ENCODE data around the gene SPDYE4. TPM values are rescaled to one million over a fixed set of nuclear protein-coding genes. Genes with fewer than 3 reads are reported as not detected.

SPDYE4 gene
- total RNA-seq, 4 donors from 2014 or later: not detected

- no peak overlapping the region for H3K4me3 ChIP-seq
- no peaks in the 10 kb centered on the region for H3K27me3 ChIP-seq
- no peak for DNase-seq
- intact Hi-C loops (cut with DNase I; ENCODE audit: low total_unique reads) (no loop called here), in situ Hi-C loops (cut with MboI; ENCODE audit: low sequenced_read_pairs in 4 of 4) (no loop called here)
- H3K9me3 ChIP-seq: no peaks in the 10 kb centered on the region
- H3K27ac ChIP-seq: no peak overlapping the region
- H3K4me1 ChIP-seq: no peaks in the 10 kb centered on the region
- H3K36me3 ChIP-seq: no peaks in the 10 kb centered on the region
- TF ChIP-seq CTCF (IDR thresholded peaks at IDR 0.05 in 4 of 5, conservative IDR thresholded peaks at IDR 0.05 in 1 of 5) (no peak), POLR2A (IDR thresholded peaks at IDR 0.05) (no peak)
- no peak for ATAC-seq
Observed at GRCh38 chr17:8755590-8756255, 2.6 kb downstream of the SPDYE4 start.

GRCh38 chr17:8754890-8755289 is 3.5 kb downstream of the SPDYE4 start:
- in situ Hi-C loops (cut with MboI; ENCODE audit: low sequenced_read_pairs in 4 of 4): no loop called here
- no peak for TF ChIP-seq CTCF (IDR thresholded peaks at IDR 0.05 in 4 of 5, conservative IDR thresholded peaks at IDR 0.05 in 1 of 5)
- no peak for TF ChIP-seq POLR2A (IDR thresholded peaks at IDR 0.05)

GRCh38 chr17:8753976-8754440 is 4.3 kb downstream of the SPDYE4 start:
- in situ Hi-C loops (cut with MboI; ENCODE audit: low sequenced_read_pairs in 4 of 4): no loop called here
- Histone ChIP-seq H3K4me1 (no peaks in the 10 kb centered on the region), H3K27me3 (no peaks in the 10 kb centered on the region), H3K27ac (no peak overlapping the region), H3K4me3 (no peak overlapping the region), H3K36me3 (no peaks in the 10 kb centered on the region), H3K9me3 (no peaks in the 10 kb centered on the region)
- DNase-seq: no peak
- no peak for ATAC-seq
- no peak for TF ChIP-seq POLR2A (IDR thresholded peaks at IDR 0.05)
- peak in 1 of 5 experiments; percentile 13 for TF ChIP-seq CTCF (IDR thresholded peaks at IDR 0.05 in 4 of 5, conservative IDR thresholded peaks at IDR 0.05 in 1 of 5)
- intact Hi-C loops (cut with DNase I; ENCODE audit: low total_unique reads): no loop called here

More at GRCh38 chr17:8754890-8755289, 3.5 kb downstream of the SPDYE4 start:
- no peaks in the 10 kb centered on the region for H3K36me3 ChIP-seq
- ATAC-seq (no peak), DNase-seq (no peak)
- no peaks in the 10 kb centered on the region for H3K27me3 ChIP-seq
- no peak overlapping the region for H3K27ac ChIP-seq
- H3K4me1 ChIP-seq: no peaks in the 10 kb centered on the region
- no peaks in the 10 kb centered on the region for H3K9me3 ChIP-seq
- H3K4me3 ChIP-seq: no peak overlapping the region
- intact Hi-C loops (cut with DNase I; ENCODE audit: low total_unique reads): no loop called here

GRCh38 chr17:8753136-8753975 is 5.0 kb downstream of the SPDYE4 start:
- no peak overlapping the region for H3K4me3 ChIP-seq
- H3K36me3 ChIP-seq: no peaks in the 10 kb centered on the region
- no peaks in the 10 kb centered on the region for H3K27me3 ChIP-seq
- intact Hi-C loops (cut with DNase I; ENCODE audit: low total_unique reads): no loop called here
- no peak overlapping the region for H3K27ac ChIP-seq
- ATAC-seq (no peak), DNase-seq (no peak)
- in situ Hi-C loops (cut with MboI; ENCODE audit: low sequenced_read_pairs in 4 of 4): no loop called here
- no peak for TF ChIP-seq CTCF (IDR thresholded peaks at IDR 0.05 in 4 of 5, conservative IDR thresholded peaks at IDR 0.05 in 1 of 5)
- no peak for TF ChIP-seq POLR2A (IDR thresholded peaks at IDR 0.05)
- no peaks in the 10 kb centered on the region for H3K4me1 ChIP-seq
- H3K9me3 ChIP-seq: no peaks in the 10 kb centered on the region
